Measurements from ENCODE around the gene GMEB2.

Gene GMEB2

DNA sequence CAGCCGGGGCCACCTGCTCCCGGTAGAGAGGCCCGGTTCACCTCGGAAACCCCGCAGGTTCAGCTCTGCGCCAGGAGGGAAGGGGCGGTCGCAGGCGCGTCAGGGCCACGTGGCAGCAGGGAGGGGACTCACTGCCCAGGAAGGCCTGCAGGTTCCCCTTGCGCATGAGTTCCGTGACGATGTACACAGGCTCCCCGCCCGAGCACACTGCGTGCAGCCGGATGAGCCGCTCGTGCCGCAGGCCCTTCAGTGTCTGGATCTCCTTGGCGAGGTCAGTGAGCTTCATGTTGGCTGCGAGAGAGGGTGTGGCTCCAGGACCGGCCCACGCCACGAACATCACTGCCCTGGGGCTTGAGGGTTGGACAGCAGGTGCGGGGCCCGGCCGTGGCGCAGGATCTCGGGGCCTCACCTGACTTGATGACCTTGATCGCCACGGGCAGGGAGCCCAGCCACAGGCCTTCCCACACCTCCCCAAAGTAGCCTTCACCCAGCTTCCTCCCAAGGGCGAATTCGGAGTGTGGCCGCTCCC, 84.8 kb downstream of the GMEB2 start:
- DNase-seq: no peak

DNA sequence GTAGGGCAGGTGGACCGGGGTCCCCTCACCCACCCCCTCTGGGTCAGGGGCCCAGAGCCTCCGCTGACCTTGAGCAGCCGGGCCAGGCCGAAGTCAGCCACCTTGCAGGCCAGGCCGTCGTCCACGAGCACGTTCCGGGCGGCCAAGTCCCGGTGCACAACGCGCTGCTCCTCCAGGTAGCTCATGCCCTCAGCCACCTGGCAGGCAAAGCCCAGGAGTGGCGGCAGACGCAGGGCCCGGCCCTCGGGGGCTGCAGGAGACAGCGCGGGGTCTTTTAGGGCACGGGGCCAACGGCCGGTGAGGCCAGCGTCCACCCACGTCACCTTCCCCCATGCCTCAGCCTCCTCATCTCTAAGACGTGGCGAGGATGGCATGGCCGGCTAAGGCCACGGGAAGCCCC, 85.5 kb downstream of the GMEB2 start:
- DNase-seq: no peak

DNA sequence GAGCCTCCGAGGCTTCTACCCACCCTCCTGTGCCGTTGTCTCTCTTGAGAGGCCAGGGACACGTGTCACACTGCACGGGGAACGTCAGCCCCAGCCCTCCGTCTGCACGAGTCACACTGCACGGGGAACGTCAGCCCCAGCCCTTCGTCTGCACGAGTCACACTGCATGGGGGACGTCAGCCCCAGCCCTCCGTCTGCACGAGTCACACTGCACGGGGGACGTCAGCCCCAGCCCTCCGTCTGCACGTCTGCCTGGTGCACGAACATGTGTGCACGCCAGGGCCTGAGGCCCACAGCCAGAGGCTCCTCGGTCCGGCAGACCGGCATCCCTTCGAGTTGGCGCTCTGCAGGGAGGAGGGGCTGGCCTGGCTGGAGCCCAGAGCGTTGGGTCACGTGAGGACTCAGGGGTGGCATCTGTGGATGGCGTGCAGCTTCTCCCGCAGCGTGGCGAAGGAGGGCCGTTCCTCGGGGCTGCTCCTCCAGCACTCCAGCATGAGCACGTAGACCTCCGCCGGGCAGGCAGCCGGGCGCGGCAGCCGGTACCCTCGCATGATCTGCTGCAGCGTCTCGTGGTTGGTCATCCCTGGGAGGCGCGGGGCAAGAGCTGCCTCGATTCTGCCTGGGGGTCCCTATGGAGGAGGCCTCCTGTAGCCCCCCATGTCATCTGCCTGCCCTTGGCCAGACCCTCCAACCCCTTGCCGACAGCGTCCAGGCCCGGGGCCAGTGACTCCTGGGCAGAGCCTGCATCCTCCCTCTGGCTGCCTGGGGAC, 86.3 kb downstream of the GMEB2 start:
- no peak for DNase-seq

DNA sequence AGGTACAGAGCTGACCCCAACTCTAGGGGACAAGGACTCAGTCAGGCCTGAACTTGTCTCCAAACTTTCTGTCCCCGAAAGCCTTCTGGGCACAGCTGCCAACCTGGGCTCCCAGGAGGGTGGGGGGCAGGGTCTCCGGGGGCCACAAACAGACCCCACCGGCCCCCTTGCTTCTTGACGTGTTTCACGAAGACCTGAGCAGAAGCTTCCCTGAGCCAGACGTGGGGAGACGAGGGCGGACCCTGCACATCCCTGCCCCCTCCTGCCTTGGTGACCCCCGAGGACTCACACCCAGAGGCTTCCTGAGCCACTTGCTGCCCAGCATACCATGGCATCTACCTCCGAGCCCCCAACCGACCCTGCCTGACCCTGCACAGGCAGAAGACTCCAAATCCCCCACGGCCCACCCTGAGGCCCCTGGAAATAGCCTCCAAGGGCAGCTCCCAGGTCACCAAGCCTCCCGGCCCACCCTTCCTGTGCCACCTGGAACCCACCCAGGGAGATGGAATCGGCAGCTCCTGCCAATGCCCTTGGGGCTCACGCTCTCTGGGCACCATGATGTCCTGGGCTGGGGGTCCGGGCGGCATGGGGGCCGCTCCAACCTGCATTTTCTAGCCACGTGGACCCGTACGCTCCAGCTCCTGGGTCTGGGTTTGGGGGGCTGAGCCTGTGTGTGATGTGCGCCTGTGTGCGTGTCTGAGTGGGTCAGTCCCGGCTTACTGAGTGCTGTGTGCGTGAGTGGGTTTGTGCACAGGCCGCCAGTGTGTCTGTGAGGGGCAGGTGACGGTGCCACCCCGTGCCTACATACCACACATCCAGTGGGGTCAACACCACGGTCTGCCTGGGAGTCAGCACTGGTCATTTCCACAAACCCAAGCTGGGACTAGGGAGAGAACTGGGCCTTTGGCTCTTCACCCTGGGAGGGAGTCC, 87.2 kb downstream of the GMEB2 start:
- DNase-seq: no peak

DNA sequence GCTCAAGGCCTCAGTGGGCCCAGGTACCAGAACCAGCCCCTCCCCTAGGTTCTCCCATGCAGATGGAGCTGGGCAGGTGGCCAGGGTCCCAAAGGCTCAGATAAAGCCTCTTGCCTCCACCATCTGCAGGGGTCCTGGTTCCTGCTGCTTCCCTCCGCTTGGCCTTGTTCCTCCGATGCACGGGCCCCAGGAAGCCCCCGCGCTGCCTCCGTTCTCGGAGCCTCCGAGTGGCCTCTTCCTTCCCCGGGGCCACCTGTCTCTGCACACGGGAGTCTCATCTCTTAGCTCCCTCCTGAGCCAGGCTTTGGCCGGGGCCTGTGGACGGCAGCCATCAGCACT, 87.8 kb downstream of the GMEB2 start:
- no peak for DNase-seq

DNA sequence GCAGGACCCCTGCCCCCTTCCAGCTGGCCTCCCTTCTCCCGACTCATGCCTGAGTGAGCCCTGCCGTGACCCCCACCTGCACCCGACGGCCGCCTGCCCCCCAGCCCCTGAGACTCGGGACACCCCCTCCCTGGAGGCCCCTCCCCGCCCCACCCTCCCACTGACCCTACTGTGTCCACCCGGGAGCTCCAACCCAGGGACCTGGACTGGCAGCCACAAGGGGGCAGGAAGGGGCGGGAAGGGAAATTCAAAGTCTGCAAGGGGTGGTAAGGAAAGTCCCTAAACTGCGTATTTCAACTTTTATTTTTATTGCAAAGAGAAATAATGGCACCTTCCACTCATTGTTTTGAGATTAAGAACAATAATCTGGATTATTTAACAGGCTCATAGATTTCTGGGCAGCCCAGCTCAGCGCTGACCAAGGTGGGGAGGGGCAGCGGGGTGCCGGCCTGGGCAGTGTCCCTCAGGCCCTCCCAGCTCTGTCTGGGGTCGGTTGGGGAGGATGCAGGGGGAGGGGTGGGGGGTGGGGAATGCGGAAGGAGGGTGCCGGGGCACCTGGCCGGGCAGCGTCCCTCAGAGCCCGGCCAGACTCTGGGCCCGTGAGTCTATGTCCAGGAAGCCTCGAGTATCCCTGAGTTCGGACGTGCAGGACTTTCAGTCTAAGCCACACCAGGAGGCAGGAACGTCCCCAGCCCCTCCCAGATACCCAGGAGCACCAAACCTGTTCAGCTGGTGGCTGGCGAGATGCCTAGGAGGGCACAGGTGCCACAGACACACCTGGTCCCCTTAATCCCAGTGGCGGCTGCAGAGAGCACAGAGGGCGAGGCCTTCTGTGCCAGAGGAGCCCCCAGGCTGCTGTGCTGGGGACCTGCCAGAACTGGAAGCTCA, 88.5 kb downstream of the GMEB2 start:
- DNase-seq: no peak

Measured in NCI-H510A treated with DMSO at 0.1 percent for 48 hours (cell line).